Epithelial cell of proximal tubule (primary cell): Measurements from ENCODE around the gene SSPN. TPM values are rescaled to one million over a fixed set of nuclear protein-coding genes. Genes with fewer than 3 reads are reported as not detected.
A peak's percentile ranks its signal among the peaks of the same experiment; 100 is the strongest.

Experiments
- DNase-seq: peaks from one replicate; pipeline ENCODE4 v3.0.0-alpha.2; 2011; ENCODE audit warnings: low read depth
- H3K4me3 ChIP-seq: 2 replicates; pipeline ENCODE4 v1.5.1; 2011; ENCODE audit warnings: low read depth, mild to moderate bottlenecking, low read length
- CTCF ChIP-seq: conservative IDR thresholded peaks from 2 replicates; pipeline ENCODE4 v1.5.1; 2012; ENCODE audit warnings: low read depth, mild to moderate bottlenecking, low read length
- total RNA-seq: library from RNA; depleted of rRNA; stranded (reverse); fragments of >200 nt; gene quantifications from 2 replicates; pipeline ENCODE4 v1.2.3, GENCODE V29; 2015

The SSPN gene
- total RNA-seq, 1 donor from 2014 or later, result 1.6 TPM

GRCh38 chr12:26281320-26281719, 85.9 kb downstream of the SSPN start:
- H3K4me3 ChIP-seq, result no peak overlapping the region
- no peak for TF ChIP-seq CTCF
- no peak for DNase-seq

DNA sequence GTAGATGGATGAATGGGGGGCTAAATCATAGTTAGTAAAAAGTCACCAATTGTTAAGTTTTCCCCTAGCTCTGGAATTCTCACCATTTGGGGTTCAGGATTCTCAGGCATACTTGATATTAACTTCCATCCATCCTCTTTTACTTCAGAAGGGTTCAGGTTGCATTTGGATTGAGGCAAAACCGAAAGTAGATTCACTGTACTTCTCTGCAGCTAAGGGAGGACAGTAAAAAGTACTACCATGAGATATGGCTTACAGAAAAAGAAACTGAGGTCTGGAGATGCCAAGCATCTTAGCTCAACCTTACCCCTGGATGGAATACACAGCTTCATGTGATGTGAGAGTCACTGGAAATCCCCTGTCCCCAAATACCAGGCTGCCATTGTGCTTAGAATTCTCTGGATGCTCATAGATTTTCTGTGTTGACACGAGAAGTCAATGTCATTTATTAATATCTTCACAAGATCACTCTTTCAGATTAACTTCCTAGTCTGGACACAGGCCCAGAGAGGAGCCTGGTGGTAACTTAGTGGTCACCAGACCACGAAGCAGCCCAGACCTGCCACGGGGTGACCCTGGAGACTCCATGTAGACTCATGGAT, 87.1 kb downstream of the SSPN start:
- TF ChIP-seq CTCF, result no peak
- DNase-seq, result no peak

GRCh38 chr12:26283046-26283445, 87.7 kb downstream of the SSPN start:
- no peak for DNase-seq
- H3K4me3 ChIP-seq, result no peak overlapping the region
- TF ChIP-seq CTCF, result no peak

More for the DNA sequence above, 87.1 kb downstream of the SSPN start:
- no peak overlapping the region for H3K4me3 ChIP-seq

DNA sequence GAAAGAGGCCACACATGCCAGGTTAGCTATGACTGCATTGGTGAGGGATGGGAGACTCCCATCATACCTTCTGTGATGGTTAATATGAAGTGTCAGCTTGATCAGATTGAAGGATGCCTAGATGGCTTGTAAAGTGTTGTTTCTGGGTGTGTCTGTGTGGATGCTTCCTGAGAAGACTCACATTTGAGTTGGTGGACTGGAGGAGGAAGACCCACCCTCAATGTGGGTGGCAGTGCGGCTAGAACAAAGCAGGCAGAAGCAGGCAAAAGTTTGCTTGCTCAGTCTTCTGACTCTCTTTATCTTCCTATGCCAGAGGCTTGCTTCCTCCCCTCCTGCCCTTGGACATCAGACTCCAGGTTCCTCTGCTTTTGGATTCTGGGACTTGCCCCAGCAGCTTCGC, 88.2 kb downstream of the SSPN start:
- DNase-seq, result no peak
- H3K4me3 ChIP-seq, result no peak overlapping the region
- TF ChIP-seq CTCF, result no peak

GRCh38 chr12:26285401-26285800, 90.0 kb downstream of the SSPN start:
- no peak for DNase-seq
- no peak for TF ChIP-seq CTCF
- no peak overlapping the region for H3K4me3 ChIP-seq

- DNase-seq, result no peak
- H3K4me3 ChIP-seq, result no peak overlapping the region
- no peak for TF ChIP-seq CTCF
Observed at GRCh38 chr12:26286186-26286585, 90.8 kb downstream of the SSPN start.

DNA sequence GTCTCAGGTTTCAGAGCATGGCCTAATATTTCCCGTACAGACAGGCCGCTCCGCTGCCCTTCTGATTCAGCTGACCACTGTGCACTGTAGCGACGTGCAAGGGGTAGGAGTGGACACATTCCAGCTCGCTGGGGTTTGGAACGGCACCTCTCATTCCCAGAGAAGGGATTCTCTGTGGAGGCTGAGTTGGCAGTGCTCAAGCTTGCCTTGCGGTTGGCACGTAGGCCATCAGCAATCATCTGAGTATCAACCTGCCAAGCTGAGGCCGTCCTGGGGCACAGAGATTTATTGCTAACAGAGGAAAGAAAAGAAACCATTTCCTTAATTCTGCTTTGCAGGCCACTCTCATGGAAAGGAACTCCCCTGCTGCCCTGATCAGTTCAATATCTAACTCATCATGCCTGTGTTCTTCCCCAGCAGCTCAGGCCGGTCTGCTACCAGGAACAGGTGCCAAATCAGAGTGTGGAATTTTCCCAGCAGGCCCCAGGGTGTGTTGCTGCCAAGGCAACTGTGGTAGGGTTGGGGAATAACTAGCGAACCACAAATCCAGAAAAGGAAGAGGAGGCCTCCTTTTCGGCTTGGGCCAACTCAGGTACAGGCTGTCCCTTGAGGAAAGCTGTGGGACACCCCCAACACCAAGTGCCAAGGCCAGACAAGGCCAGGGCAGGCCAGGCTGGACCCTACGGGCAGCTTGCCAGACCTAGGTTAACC, 92.5 kb downstream of the SSPN start:
- peak; percentile 92 for DNase-seq
- TF ChIP-seq CTCF, result no peak
- no peak overlapping the region for H3K4me3 ChIP-seq
